GM18909 (cell line): Measurements from ENCODE around the gene CXCR1.
"Not testable (repeated sequence)": the region's sequence is repeated elsewhere in the genome, so short reads cannot be mapped to it uniquely, and the experiment has no call there.

Experiments used
- ATAC-seq: cut with Tn5 transposase; IDR thresholded peaks from one replicate; pipeline ENCODE4 v1.9.1; 2021; ENCODE audit warnings: mild to moderate bottlenecking; ENCODE audit not compliant: unreplicated experiment, poor library complexity

Gene CXCR1

DNA sequence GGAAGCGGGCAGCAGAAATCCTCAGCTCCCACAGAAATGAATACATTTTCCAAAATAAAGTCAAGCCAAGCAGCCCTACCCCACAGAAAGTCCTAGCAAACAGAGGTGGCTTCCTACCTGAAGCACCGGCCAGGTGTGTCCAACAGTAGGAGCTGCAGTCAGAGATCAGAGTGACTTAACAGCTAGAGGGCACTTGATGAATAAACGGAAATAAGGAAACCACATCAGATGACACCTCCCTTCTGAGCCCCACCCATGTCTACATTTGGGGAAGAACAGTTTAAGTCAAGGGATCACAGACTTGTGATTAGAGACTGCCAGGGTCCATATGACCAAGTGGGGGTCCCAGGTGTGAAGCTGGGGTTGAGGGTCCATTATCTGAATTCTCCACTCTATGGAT lies at the start of gene CXCR1:
Gene CXCR1 (minus strand): TSS at position 172 of the 400 bp plus-strand sequence. CDS start 1,751 bp downstream, outside the sequence.
- ATAC-seq: no peak

DNA sequence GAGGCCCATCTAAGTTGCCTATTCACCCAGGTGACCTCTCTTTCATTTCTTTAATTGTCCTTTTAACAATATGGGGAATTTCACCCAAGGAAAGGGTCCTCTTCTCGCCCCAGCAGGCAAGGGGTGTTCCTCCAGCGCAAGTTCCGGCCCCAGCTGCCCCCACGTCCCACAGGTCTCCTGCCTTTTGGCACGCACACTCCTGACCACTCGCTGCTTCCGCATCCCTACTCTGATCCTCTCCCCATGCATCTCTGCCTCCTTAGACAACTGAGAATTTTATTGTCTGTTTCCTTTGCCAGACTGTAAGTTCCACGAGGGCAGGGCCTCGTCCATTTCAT lies 49.5 kb upstream of the CXCR1 start:
- ATAC-seq: no peak

DNA sequence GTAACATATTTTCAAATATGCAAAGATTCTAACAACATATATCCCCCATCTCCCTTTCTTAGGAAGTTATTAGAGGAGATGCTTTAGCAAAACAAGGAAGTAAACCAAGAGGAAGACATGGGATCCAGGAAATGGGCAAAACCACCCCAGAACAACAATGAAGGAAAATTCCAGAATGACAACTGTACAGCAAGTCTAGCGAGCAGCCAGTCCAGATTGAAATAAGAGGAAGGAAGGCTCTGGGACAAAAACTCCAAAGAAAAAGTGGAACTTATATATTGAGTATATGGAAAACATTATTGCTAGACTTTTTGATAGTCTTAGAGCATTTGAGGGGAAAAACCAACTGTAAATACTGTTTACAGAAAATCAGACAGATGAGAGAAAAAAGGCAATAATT lies 47.4 kb upstream of the CXCR1 start:
- no peak for ATAC-seq

DNA sequence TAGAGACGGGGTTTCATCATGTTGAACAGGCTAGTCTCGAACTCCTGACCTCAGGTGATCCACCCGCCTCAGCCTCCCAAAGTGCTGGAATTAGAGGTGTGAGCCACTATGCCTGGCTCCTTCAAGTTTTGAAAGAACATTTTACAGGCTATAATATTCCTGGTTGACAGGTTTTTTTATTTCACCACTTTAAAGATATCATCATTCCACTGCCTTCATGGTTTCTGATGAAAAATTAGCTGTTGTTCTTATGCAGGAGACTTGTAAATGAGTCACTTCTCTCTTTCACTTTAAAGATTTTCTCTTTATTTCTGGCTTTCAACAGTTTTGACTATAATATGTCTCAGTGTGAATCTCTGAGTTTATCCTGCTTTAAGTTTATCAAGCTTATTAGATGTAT lies 42.3 kb upstream of the CXCR1 start:
- no peak for ATAC-seq

DNA sequence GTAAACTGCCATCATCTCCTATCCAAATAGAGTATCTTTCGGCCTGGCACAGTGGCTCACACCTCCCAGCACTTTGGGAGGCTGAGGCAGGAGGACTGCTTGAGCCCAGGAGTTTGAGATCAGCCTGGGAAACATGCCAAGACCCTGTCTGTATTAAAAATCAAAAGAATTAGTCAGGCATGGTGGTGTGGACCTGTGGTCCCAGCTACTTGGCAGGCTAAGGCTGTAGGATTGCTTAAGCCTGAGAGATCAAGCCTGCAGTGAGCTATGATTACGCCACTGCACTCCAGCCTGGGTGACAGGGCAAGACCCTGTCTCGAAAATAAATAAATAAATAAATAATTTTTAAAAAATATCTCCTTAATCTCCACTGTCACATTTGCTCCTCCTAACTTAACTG lies 35.5 kb upstream of the CXCR1 start:
- ATAC-seq: no peak

DNA sequence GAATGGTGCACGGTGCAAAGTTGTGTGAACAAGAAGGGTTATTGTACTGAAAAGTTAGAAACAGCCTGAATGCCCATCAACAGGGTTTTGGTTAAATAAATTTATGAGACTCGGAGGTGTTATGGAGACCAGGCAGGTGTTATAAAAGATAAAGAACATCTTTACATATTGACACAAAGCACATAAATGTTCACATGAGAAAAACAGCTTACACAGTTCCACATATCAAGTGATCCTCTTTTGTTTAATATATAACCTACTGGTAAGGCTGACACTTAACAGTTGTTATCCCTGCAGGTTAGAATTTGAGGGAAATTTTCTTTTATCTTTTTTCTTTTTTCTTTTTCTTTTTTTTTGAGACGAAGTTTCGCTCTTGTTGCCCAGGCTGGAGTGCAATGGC lies 30.2 kb upstream of the CXCR1 start:
- no peak for ATAC-seq

DNA sequence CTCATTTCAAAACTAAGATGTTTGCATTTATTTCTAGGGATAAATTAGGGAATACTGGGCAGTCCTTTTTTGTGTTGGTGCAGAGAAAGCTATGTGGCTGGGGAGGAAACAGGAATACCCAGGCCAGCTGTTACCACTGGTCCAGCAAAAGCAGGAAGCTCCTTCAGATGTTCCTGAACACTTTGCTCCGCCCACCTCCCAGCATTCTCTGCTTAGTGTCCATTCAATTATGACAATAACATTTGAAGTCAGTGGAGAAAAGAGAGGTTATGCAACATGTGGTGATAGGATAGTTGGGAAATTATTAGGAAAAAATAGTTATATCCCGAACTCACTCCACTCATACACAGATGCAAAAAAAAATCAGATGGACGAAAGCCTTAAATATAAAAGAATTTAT lies 28.1 kb upstream of the CXCR1 start:
- ATAC-seq: no peak

DNA sequence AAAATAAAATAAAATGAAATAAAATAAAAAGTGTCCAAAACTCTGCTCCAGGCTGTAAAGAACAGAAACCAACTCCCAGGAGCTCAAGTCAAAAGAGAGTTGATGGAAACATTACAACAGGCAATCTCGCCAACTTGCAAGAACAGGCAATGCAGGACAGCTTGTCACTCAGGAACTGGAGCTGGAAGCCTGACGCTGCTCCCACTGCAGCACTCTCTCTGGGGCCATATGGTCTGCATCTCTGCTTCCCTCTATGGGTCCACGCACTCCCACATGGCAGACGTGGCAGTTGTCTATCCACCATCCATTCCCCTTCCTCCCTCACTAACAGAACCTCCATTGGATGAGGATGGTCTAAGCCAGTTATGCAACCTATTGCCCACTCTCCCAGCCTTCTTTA lies 26.9 kb upstream of the CXCR1 start:
- no peak for ATAC-seq

DNA sequence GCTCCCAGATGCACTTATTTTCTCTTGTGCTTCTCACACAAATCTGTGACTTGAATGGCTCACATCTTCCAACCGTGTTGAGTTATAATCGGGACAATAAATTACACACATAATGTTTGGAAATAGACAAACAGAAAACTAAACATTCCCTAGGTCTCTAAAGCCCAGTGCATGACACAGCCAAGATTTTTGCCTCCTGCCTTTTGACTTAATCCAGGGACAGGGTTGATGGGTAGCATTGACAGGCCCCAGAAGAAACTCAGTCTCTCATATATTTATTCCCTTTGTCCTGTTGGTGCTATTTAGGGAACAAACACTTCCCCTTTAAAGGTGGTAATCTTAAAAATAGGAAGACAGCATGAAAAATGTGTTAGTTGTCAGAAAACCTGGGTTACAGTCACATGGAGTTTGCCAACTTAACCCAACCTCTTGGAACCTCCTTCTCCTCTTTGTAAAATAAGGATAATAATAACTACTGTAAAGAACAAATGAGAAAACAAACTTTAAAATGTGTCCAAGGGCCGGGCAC lies 26.2 kb upstream of the CXCR1 start:
- ATAC-seq: no peak

DNA sequence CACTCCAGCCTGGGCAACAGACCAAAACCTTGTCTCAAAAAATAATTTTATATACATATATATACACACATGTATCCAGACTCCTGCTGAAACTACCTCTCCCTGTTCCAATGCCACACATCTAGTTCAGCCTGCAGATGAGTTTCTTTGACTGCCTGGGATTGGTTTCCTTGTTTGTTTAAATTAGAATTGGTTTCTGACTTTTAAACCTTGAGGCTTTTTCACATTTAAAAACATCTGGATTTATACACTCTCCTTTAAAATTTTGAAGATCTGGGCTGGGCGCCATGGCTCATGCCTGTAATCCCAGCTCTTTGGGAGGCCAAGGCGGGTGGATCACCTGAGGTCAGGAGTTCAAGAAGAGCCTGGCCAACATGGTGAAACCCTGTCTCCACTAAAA lies 21.8 kb upstream of the CXCR1 start:
- no peak for ATAC-seq

DNA sequence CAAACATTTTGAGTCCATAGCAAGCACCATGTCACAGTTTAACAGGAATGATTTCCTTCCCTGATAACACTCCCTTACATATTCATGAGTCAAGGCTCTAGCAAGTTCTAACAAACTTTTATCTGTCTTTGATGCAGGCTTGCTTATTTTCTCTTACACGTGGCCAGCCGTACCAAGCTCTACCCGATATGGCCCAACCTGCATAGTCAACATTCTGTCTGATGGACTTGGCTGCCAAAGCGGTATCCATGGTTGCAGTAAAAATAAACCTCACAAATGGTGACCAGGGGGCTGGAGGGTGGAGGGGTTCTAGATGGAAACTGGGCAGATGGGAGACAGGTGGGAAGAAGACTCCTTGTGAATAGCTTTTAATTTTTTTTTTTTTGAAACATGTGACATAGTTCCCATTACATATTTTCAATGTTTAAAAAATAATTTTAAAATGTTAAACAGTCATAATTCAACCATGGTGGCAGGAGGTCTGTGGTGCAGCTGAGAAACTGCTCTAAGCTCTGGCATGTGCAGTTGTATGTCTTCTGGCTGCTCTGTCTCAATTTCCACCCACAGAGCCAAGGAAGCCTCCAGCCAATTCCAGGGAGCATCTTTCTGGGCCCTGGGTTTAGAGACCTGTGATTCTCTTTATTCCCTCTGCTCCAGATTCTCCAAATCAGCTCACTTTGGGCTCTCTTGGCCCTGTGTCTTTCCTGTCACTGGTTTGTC lies 20.7 kb upstream of the CXCR1 start:
- ATAC-seq: no peak

DNA sequence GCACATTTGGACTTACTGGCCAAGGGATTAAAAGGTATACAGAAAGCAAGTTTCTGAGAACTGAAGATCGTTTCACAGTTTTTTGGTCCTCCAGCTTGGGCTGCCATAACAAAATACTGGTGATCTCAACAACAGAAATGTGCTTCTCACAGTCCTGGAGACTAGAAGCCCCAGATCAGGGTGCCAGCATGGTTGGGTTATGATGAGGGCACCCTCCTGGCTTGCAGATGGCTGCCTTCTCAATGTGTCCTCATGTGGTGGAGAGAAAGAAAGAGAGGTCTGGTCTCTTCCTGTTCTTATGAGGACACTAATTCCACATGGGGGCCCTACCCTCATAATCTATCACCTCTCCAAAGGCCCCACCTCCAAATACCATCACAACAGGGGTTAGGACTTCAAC lies 20.1 kb upstream of the CXCR1 start:
- ATAC-seq: no peak

DNA sequence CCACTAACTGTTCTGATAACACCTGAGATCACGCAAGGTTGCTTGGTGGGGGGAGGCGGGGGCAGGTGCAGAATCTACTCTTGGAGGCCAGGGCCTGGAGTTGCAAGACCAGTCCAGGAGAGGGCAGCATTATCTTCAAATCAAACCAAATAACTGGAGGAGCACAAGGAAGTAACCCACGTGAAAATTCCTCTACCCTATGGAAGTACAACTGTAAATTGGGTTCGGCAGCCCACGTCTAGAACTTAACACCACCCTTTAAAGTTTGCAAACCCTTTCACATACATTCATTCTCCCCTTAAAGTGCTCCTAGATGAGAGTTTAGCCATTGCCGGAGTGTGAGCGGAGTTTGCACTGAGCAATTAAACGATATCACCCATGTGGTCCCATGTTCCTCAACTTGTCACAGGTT lies 19.6 kb upstream of the CXCR1 start:
- peak; percentile 45 for ATAC-seq

DNA sequence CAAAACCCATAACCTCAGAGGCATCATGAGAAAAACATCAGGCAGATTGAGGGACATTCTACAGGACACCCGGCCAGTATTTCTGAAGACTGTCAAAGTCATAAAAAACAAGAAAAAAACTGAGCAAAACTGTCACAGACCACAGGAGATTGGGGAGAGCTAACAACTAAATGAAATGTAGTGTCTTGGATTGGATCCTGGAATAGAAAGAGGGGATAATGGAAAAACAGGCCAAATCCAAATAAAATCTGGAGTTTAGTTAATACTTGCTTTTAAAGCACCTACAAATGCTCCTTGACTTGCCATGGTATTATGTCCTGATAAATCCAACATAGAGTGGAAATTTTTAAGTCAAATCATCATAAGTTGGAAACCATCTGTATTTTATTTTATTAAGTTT lies 17.6 kb upstream of the CXCR1 start:
- ATAC-seq: no peak

DNA sequence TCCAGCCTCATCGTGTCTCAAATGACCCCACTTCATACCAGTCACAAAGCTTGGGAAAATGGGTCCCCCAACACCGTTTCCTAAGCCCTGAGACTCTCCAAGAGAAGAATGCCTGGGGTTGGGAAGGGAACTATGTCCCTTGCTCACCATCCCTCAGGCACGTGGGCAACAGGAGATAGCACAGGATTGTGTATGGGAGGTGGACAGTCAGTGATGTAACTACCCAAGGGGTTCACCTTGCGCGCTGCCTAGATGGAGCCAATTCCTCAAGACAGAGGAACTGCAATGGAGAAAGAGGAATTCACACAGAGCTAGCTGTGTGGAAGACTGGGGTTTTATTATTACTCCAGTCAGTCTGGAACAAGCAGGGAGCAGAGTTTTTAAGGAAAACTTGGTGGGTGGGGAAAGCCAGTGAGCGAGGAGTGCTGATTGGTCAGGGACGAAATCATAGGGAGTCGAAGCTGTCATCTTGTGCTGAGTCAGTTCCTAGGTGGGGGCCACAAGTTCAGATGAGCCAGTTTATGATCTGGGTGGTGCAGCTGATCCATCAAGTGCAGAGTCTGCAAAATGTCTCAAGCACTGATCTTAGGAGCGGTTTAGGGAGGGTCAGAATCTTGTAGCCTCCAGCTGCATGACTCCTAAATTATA lies 13.8 kb upstream of the CXCR1 start:
- no peak for ATAC-seq

DNA sequence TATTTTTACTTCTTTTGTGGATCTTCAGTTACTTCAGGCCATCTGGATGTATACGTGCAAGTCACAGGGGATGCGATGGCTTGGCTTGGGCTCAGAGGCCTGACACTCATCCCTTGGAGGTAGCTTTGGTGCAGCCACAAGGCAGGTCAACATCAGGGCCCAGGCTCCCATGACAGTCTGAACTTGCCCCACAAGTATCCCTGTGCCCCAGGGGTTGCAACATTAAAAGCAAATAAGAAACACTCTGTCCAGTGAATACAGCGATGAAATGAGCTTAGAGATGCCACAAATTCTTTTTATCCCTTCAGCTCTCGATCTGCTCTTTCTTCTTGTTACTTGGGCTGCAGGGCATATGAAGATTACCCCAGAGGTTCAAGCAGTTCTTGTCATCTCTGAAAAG lies 13.0 kb upstream of the CXCR1 start:
- no peak for ATAC-seq

DNA sequence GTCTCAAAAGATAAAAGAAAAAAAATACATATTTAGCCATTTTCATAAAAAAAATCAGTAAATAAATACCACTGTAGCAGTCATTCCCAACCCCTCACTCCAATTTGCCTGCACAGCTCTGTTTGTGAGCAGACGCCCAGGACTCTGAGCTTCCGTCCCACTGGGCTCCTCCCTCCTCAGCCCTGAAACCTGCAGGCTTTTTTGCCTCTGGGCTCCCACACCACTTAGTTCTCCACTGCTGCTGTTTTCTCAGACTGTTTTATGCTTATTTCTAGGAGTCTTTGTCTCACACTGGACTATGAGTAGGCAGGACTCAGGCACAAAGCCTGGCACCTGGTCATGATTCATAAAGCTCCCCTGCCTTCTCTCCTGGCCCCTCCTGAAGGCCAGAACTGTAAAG lies 6.1 kb upstream of the CXCR1 start:
- no peak for ATAC-seq

DNA sequence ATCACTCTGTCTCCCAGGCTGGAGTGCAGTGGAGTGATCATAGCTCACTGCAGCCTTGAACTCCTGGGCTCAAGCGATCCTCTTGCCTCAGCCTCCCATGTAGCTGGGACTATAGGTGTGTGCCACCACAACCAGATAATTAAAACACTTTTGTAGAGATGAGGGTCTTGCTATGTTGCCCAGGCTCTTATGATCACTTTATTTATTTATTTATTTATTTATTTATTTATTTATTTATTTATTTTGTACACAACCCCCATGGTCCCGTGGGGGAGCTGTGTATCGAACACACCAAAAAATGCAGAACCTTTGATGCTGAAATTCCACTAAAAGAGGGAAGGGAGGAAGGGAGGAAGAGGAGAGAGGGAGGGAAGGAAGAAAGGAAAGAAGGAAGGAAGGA lies 5.0 kb upstream of the CXCR1 start:
- ATAC-seq: not testable (repeated sequence)

DNA sequence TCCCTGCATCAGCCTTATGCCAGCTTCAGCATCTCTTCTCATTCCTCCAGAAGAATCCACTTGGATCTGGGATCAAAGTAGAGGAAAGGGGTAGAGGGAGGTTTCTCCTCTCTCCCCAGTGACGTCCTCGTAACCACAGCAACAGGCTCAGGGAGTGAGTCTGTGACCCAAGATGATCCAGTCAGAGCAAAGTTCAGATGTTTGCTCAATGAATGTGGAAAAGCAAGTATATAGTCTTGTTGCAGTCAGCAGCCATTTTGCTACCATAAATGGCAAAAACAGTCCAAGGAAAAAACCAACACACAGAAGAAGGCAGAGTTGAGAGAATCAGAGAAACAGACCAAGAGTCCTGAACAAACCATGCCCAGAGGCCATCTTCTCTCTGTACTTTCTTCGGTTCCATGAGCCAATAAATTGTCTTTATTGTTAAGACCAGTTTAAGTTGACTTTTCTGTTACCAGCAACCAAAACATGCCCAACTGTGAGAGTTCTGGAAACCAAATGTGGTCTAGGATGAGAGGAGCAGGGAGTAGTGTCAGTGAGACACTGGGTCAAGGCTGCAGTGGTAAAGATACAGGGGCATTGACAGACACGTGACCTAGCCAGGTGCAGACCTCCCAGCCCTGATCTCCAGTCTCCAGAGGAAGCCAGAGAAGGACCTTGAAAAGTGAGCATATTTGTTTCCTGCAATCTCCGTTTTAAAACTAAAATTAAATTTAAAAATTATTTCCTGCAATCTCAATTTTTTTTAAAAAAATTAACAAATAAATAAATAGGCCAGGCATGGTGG lies 3.2 kb upstream of the CXCR1 start:
- ATAC-seq: no peak

DNA sequence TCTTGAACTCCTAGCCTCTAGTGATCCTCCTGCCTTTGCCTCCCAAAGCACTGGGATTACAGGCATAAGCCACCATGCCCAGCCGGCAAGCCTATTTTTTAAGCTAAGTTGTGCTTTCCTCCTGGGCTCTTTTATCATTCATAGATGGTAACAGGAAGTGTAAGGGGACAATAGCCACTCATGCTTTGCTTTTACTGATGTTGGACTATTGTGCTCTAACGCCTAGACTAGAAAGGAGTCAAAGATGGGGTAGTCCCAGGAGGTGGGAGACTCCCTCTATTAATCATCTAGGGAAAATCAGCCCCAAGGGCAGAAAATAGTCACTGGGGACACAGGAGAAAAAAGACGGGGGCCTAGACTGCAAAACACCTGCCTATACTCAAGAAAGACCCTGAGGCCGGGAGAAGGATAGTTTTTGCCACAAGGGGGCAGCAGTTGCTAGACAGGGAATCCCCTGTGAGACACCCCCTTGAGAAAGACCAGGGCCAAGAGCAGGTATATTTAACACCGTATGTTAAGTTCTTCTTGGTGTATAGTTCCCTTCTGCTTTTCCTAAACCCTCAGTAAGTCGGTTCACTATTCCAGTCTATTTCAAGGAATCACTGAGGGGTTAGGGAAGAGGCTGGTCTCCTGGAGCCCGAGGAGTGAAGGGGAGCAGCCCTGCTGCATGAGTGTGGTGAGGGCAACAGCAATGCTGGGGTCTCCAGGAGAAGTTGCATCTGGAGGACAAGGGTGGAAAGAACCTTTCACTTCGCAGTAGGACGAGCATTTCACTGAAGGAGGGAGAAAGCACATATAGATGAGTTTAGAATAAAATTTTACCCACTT lies 2.1 kb upstream of the CXCR1 start:
- ATAC-seq: peak; percentile 51
